ENCODE results near the gene LPCAT1.
A peak's percentile ranks its signal among the peaks of the same experiment; 100 is the strongest.

LPCAT1 gene

DNA sequence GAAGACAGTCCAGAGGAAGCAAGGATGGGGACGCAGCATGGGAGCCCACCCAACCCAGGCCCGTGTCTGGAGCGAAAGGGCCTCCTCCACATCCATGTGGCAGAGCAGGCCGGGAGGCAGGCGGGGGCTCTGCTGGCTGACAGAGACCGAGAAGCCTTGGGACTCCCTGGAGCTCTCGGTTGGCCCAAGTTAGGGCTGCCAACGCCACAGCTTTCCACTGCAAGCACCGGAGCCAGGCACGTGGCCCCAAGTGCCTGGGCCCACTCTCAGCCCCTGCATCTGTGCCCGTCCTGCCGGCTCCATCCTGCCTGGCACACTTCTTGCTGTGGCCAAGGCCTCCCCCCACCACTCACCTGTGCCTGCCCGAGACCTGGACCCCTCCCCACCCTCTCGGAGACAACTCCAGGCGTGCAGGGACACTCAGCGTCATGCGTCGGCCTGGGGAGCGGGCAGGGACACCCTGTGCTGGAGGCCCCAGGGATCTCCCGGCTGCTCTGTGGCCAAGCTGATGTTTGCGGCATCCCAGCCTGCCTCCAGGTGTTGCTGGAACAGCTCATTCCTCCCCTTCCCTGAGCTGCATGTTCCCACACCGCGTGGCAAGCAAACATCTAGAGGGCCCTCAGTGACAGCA lies 110.0 kb downstream of the LPCAT1 start:
- H3K4me3 ChIP-seq: no peak overlapping the region
- intact Hi-C loops (cut with DNase I; ENCODE audit: low total_unique reads): no loop called here
- no peaks in the 10 kb centered on the region for H3K36me3 ChIP-seq
- peaks cover 0 to 42% of the 10 kb centered on the region in 2 donors for H3K27me3 ChIP-seq
- TF ChIP-seq, protein P1, sequence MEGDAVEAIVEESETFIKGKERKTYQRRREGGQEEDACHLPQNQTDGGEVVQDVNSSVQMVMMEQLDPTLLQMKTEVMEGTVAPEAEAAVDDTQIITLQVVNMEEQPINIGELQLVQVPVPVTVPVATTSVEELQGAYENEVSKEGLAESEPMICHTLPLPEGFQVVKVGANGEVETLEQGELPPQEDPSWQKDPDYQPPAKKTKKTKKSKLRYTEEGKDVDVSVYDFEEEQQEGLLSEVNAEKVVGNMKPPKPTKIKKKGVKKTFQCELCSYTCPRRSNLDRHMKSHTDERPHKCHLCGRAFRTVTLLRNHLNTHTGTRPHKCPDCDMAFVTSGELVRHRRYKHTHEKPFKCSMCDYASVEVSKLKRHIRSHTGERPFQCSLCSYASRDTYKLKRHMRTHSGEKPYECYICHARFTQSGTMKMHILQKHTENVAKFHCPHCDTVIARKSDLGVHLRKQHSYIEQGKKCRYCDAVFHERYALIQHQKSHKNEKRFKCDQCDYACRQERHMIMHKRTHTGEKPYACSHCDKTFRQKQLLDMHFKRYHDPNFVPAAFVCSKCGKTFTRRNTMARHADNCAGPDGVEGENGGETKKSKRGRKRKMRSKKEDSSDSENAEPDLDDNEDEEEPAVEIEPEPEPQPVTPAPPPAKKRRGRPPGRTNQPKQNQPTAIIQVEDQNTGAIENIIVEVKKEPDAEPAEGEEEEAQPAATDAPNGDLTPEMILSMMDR (IDR thresholded peaks at IDR 0.05): no peak
- no peak overlapping the region for H3K27ac ChIP-seq
- no peak for DNase-seq
- H3K4me1 ChIP-seq: no peaks in the 10 kb centered on the region
- no peaks in the 10 kb centered on the region for H3K9me3 ChIP-seq

DNA sequence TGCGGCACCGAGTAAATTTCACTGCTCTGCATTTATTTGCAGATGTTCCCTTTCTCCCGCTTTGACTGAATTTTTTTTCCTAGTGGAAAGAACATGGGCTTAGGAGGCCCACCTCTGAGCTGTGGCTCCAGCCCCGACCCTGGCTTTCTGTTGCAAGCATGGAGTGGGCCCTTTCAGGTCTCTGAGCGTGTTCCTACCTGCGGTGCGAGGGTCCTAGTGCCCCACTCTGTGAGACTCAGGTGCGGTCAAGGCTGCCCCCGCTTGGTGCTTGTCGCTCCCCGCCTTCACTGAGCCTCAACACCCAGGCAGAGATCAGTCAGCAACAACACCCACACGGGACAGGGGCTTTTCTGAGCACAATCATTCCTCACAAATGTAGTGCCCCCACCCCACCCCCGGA lies 110.5 kb downstream of the LPCAT1 start:
- Histone ChIP-seq H3K4me1 (no peaks in the 10 kb centered on the region), H3K4me3 (no peak overlapping the region), H3K9me3 (no peaks in the 10 kb centered on the region), H3K27me3 (peaks cover 0 to 44% of the 10 kb centered on the region in 2 donors), H3K27ac (no peak overlapping the region), H3K36me3 (no peaks in the 10 kb centered on the region)
- no peak for DNase-seq
- intact Hi-C loops (cut with DNase I; ENCODE audit: low total_unique reads): no loop called here
- TF ChIP-seq, protein P1 (IDR thresholded peaks at IDR 0.05): no peak

DNA sequence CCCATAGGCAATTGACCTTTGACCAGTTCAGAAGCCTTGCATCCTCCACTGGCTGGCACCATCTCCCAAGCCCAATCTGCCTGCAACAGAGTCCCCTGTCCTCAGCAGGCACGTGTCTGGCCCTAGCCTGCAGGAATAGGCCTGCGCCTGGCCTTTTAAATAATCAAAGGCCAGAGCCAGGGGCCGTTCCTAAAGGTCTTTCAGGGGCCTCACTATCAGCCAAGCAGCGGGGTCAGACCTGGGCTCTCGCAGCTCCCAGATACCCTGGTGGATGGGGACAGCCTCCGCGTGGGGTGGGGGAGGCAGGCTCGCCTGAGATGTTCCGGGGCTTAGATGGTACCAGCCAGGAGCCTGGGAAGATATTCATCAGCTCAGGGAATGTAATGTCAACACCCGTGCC lies 111.1 kb downstream of the LPCAT1 start:
- no peaks in the 10 kb centered on the region for H3K36me3 ChIP-seq
- no peak overlapping the region for H3K4me3 ChIP-seq
- H3K9me3 ChIP-seq: no peaks in the 10 kb centered on the region
- H3K27me3 ChIP-seq: peaks cover 0 to 45% of the 10 kb centered on the region in 2 donors
- H3K4me1 ChIP-seq: no peaks in the 10 kb centered on the region
- H3K27ac ChIP-seq: no peak overlapping the region
- intact Hi-C loops (cut with DNase I; ENCODE audit: low total_unique reads): no loop called here
- TF ChIP-seq, protein P1 (IDR thresholded peaks at IDR 0.05): no peak
- DNase-seq: peak in 1 of 2 donors; percentile 3

DNA sequence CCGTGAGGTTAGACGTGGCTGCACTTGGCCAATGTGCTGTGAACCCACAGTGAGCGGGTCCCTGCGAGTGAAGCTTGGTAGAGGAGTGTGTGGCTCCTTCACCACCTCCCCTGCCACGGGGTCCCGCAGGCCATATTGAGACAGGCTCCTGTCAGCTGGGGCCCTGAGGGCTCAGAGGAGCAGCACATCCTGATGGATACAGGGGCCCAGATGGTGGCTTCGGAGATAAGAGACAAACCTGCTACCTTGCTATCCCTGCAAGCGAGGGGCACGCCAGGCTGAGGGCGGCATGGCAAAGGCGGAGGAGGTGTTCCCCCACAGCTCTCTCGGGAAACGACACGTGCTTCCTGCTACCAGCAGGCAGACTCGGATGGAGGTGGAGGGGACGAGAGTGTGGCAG lies 111.6 kb downstream of the LPCAT1 start:
- Histone ChIP-seq H3K36me3 (no peaks in the 10 kb centered on the region), H3K4me3 (no peak overlapping the region), H3K27me3 (peaks cover 0 to 45% of the 10 kb centered on the region in 2 donors), H3K9me3 (no peaks in the 10 kb centered on the region), H3K4me1 (no peaks in the 10 kb centered on the region), H3K27ac (no peak overlapping the region)
- intact Hi-C loops (cut with DNase I; ENCODE audit: low total_unique reads): no loop called here
- TF ChIP-seq, protein P1 (IDR thresholded peaks at IDR 0.05): no peak
- DNase-seq: peak in 1 of 2 donors; percentile 8

All from tibial artery (tissue), 4 donors.